GM12878 (cell line): ENCODE measurements around the gene NPB. TPM values are rescaled to one million over a fixed set of nuclear protein-coding genes. Genes with fewer than 3 reads are reported as not detected.
A peak's percentile ranks its signal among the peaks of the same experiment; 100 is the strongest.

Experiments
- ATAC-seq: fragments of 200-7000 bp; cut with Tn5 transposase; 3 replicates; pipeline ENCODE4 v1.9.1; 2020; ENCODE audit warnings: mild to moderate bottlenecking, moderate library complexity
- BruUV-seq: library from RNA; stranded (reverse); fragments of 400-500 nt; replicated peaks from 2 replicates; lab custom pipeline; 2021; lab: Mats Ljungman, UMichigan
- CTCF ChIA-PET: fragments of 300-600 bp; sonication (Branson Sonifier 250); formaldehyde crosslinking; extraction: SDS; loops from one replicate; lab custom pipeline; 2021; ENCODE audit warnings: inconsistent platforms; lab: Yijun Ruan, JAX
- POLR2A ChIA-PET: fragments of 350-600 bp; formaldehyde crosslinking; extraction: SDS; loops from one replicate; lab custom pipeline; 2021; ENCODE audit warnings: inconsistent platforms; lab: Charles Lee
- RAD21 ChIA-PET: fragments of 300-600 bp; sonication (Branson Sonifier 250); formaldehyde crosslinking; loops from one replicate; lab custom pipeline; 2023; ENCODE audit warnings: antibody characterized with exemption; ENCODE audit not compliant: unreplicated experiment; lab: Charles Lee
- SMC1A ChIA-PET: fragments of 300-600 bp; sonication (Branson Sonifier 250); formaldehyde crosslinking; loops from one replicate; lab custom pipeline; 2023; ENCODE audit not compliant: unreplicated experiment, uncharacterized antibody; lab: Charles Lee
- DNase-seq: peaks from one replicate; pipeline ENCODE4 v3.0.0-alpha.2; 2011; ENCODE audit warnings: low read depth, low spot score
- FAIRE-seq: peaks from 3 replicates; lab custom pipeline; 2011; peaks lifted over from hg19 to GRCh38; lab: Jason Lieb, UNC
- H2AFZ ChIP-seq: 2 replicates; pipeline ENCODE4 v1.6.0; 2011; ENCODE audit warnings: low read depth, low read length, control low read depth; ENCODE audit not compliant: control insufficient read depth
- H3K27ac ChIP-seq: 2 replicates; pipeline ENCODE4 v1.5.1; 2011; ENCODE audit warnings: control low read depth; ENCODE audit not compliant: control insufficient read depth, insufficient read depth
- H3K27me3 ChIP-seq, 2 experiments: replicated peaks in 1 of 2; 2 replicates each; pipeline versions ENCODE4 v1.6.0 to v1.6.1; 2011; ENCODE audit warnings: low read length in 1 of 2; ENCODE audit not compliant: control insufficient read depth in 2 of 2, insufficient read depth in 2 of 2
- H3K36me3 ChIP-seq, 2 experiments: 2 replicates each; pipeline ENCODE4 v1.5.1; 2011; ENCODE audit warnings: low read length in 1 of 2; ENCODE audit not compliant: control insufficient read depth in 2 of 2, insufficient read depth in 2 of 2
- H3K4me1 ChIP-seq: 2 replicates; pipeline ENCODE4 v1.6.1; 2011; ENCODE audit warnings: mild to moderate bottlenecking, low read length, moderate library complexity, mixed read lengths; ENCODE audit not compliant: control insufficient read depth, insufficient read depth
- H3K4me2 ChIP-seq: 2 replicates; pipeline ENCODE4 v1.6.0; 2011; ENCODE audit warnings: control low read depth; ENCODE audit not compliant: control insufficient read depth, insufficient read depth
- H3K4me3 ChIP-seq: fragments of 200-600 bp; sonication (generic); 2 replicates; pipeline ENCODE4 v1.5.1; 2016
- H3K79me2 ChIP-seq: 2 replicates; pipeline ENCODE4 v1.6.0; 2011; ENCODE audit warnings: low read length; ENCODE audit not compliant: control insufficient read depth, insufficient read depth
- H3K9ac ChIP-seq: 2 replicates; pipeline ENCODE4 v1.8.0; 2011; ENCODE audit warnings: low read length, control low read depth, mixed read lengths; ENCODE audit not compliant: control insufficient read depth, insufficient read depth
- H3K9me3 ChIP-seq: replicated peaks from 3 replicates; pipeline ENCODE4 v1.5.1; 2011; ENCODE audit warnings: mild to moderate bottlenecking, low read length; ENCODE audit not compliant: control insufficient read depth, insufficient read depth
- H4K20me1 ChIP-seq: 2 replicates; pipeline ENCODE4 v1.6.0; 2011; ENCODE audit not compliant: control insufficient read depth, insufficient read depth
- BRCA1 ChIP-seq: IDR thresholded peaks from 2 replicates; pipeline ENCODE4 v1.6.1; 2011; ENCODE audit warnings: low read depth, low read length, improper control_type of control experiment
- DPF2 ChIP-seq: fragments of 450-650 bp; IDR thresholded peaks from 2 replicates; pipeline ENCODE4 v1.6.1; 2017; ENCODE audit warnings: mild to moderate bottlenecking
- E4F1 ChIP-seq: fragments of 450-650 bp; IDR thresholded peaks from 2 replicates; pipeline ENCODE4 v1.6.1; 2018; ENCODE audit warnings: borderline replicate concordance, mild to moderate bottlenecking; ENCODE audit not compliant: partially characterized antibody
- ELK1 ChIP-seq: IDR thresholded peaks from 2 replicates; pipeline ENCODE4 v1.6.1; 2012; ENCODE audit warnings: low read depth, low read length, improper control_type of control experiment
- IKZF1 ChIP-seq: fragments of 450-650 bp; conservative IDR thresholded peaks from 2 replicates; pipeline ENCODE4 v1.6.1; 2017; ENCODE audit warnings: antibody characterized with exemption, mild to moderate bottlenecking
- NFYA ChIP-seq: IDR thresholded peaks from 2 replicates; pipeline ENCODE4 v1.6.1; 2011; ENCODE audit warnings: low read depth, mild to moderate bottlenecking, low read length, improper control_type of control experiment, borderline replicate concordance
- POLR2AphosphoS5 ChIP-seq: IDR thresholded peaks from 2 replicates; pipeline ENCODE4 v1.6.1; 2011; ENCODE audit warnings: mild to moderate bottlenecking, low read length, inconsistent platforms
- RBBP5 ChIP-seq: fragments of 200-600 bp; sonication (generic); conservative IDR thresholded peaks from 2 replicates; pipeline ENCODE4 v1.6.1; 2016
- RUNX3 ChIP-seq: IDR thresholded peaks from 2 replicates; pipeline ENCODE4 v1.6.1; 2012; ENCODE audit warnings: low read length, inconsistent platforms
- SIX5 ChIP-seq: IDR thresholded peaks from 2 replicates; pipeline ENCODE4 v1.6.1; 2011; ENCODE audit warnings: mild to moderate bottlenecking, low read depth, low read length, moderate library complexity; ENCODE audit not compliant: severe bottlenecking
- SMC3 ChIP-seq: IDR thresholded peaks from 2 replicates; pipeline ENCODE4 v1.6.1; 2011; ENCODE audit warnings: low read length, improper control_type of control experiment, borderline replicate concordance
- SRF ChIP-seq, 2 experiments: IDR thresholded peaks; 2 replicates each; pipeline ENCODE4 v1.6.1; 2011; ENCODE audit warnings: low read depth in 2 of 2, low read length in 2 of 2, mild to moderate bottlenecking in 1 of 2, moderate library complexity in 1 of 2
- STAT1 ChIP-seq: fragments of 450-650 bp; conservative IDR thresholded peaks from 2 replicates; pipeline ENCODE4 v1.6.1; 2014; ENCODE audit warnings: antibody characterized with exemption, mild to moderate bottlenecking
- WRNIP1 ChIP-seq: IDR thresholded peaks from 2 replicates; pipeline ENCODE4 v1.6.1; 2011; ENCODE audit warnings: low read depth, low read length, improper control_type of control experiment, borderline replicate concordance
- ZBTB40 ChIP-seq: fragments of 450-650 bp; IDR thresholded peaks from 2 replicates; pipeline ENCODE4 v1.6.1; 2016; ENCODE audit warnings: mild to moderate bottlenecking, moderate library complexity, borderline replicate concordance
- WGBS: methylation state at CpG from one replicate; pipeline ENCODE4 v1.1.6; 2016; ENCODE audit warnings: low lambda C conversion rate; ENCODE audit not compliant: insufficient replicate concordance, insufficient coverage; ENCODE audit errors: missing lambda C conversion rate; 5-methylcytosine and 5-hydroxymethylcytosine counted together
- in situ Hi-C: fragments of 300-500 bp; cut with MboI; formaldehyde crosslinking; loops from 9 replicates; pipeline ENCODE4 v1.14.3; 2018; ENCODE audit warnings: mixed read lengths
- intact Hi-C: fragments of 100-400 bp; cut with micrococcal nuclease; formaldehyde crosslinking; loops from one replicate; pipeline ENCODE4 v1.14.2; 2022; ENCODE audit not compliant: unreplicated experiment
- polyA plus RNA-seq, 11 experiments: library from polyadenylated mRNA; depleted of rRNA in 4 of 11; unstranded in 6 of 11; stranded (reverse) in 5 of 11; fragments of >200 nt; fragmentation: Nextera tagmentation in 4 of 11; fragmentation: Illumina TruSeq in 1 of 11; extraction: Ambion mirVana in 4 of 11; extraction: Trizol in 1 of 11; gene quantifications; 1 replicate in 1 of 11; 2 replicates in 10 of 11; pipeline versions ENCODE4 v1.2.1 to v1.2.3, GENCODE V29; 2011 to 2016; ENCODE audit warnings: inconsistent platforms in 2 of 11, missing spikeins in 2 of 11, low read depth in 1 of 11
- total RNA-seq, 4 experiments: library from RNA; depleted of rRNA in 3 of 4; stranded (reverse); fragments of >200 nt in 3 of 4; fragmentation: Illumina TruSeq in 1 of 4; extraction: Trizol in 1 of 4; gene quantifications; 2 replicates each; pipeline versions ENCODE4 v1.2.1 to v1.2.3, GENCODE V29; 2013 to 2021

Gene NPB
- total and polyA plus RNA-seq, 10 of the 15 experiments (the other 5 are each of a cell fraction or from before 2014, with no cell fraction given), result 0.03 to 0.40 (median 0.15) TPM; not detected in 2

- Histone ChIP-seq H3K36me3 (peaks cover 7 to 31% of the 10 kb centered on the region in 2 experiments), H2AFZ (peak within 1 kb of the TSS; percentile 67), H3K9me3 (no peaks in the 10 kb centered on the region), H3K79me2 (peaks cover 76% of the 10 kb centered on the region), H3K4me1 (peaks cover 23% of the 10 kb centered on the region), H3K4me2 (peak within 1 kb of the TSS; percentile 91), H3K27me3 (no peaks in the 10 kb centered on the region), H3K4me3 (peak within 1 kb of the TSS; percentile 100), H3K27ac (peak within 1 kb of the TSS; percentile 98), H3K9ac (peak within 1 kb of the TSS; percentile 99), H4K20me1 (peaks cover 3% of the 10 kb centered on the region; the same call in 1 of the 2 replicates)
- under 1% methylated on average over 85 of the region's 95 CpGs for WGBS
- ChIA-PET CTCF (interaction anchor here (0.7 to 1.4 kb wide), 4 partner anchors 9 to 125 kb away, joined by 3 to 7 read pairs (median 4); partner anchors contain the start of genes ARHGDIA and MCRIP1), RAD21 (interaction anchor here (1.0 to 1.2 kb wide), 2 partner anchors 27 to 68 kb away, joined by 3 read pairs; partner anchors contain the start of genes MAFG and MCRIP1), POLR2A (interaction anchor here (0.5 to 1.9 kb wide), 6 partner anchors 10 to 132 kb away, joined by 3 to 15 read pairs (median 10); partner anchors contain the start of gene MCRIP1), SMC1A (interaction anchor here (0.8 to 1.5 kb wide), 2 partner anchors 26 to 178 kb away, joined by 3 to 6 read pairs; partner anchors contain the start of gene MCRIP1)
- ATAC-seq, result no peak
- DNase-seq, result no peak
- in situ Hi-C loops, result no loop called here
- no TSS peak for BruUV-seq
- intact Hi-C loops, result loop anchor here (5.0 kb wide), 1 partner anchor 162 kb away; the partner anchor contains the start of genes CENPX and LRRC45
- no peak for FAIRE-seq
- TF ChIP-seq E4F1 (no peak), RBBP5 (no peak), SIX5 (no peak), POLR2AphosphoS5 (peak; percentile 95), RUNX3 (no peak), SRF (IDR thresholded peaks at IDR 0.05; ENCODE audit: low read depth in 2 of 2, low read length in 2 of 2) (no peak), NFYA (no peak), ZBTB40 (no peak), IKZF1 (no peak), WRNIP1 (no peak), SMC3 (no peak), STAT1 (peak; percentile 81; the same call in 1 of the 2 replicates), DPF2 (no peak; the same call in 1 of the 2 replicates), BRCA1 (no peak), ELK1 (no peak)
Measured at GRCh38 chr17:81859906-81860755, 41.9 kb upstream of the NPB start, which contains the start of gene P4HB. Gene P4HB (minus strand): TSS chr17:81860535. CDS start chr17:81860471, 64 bp downstream.
